ENCODE measurements around the gene WHAMM. TPM values are rescaled to one million over a fixed set of nuclear protein-coding genes. Genes with fewer than 3 reads are reported as not detected.

WHAMM gene
- total and polyA plus RNA-seq, 7 donors = 9.9 to 30.8 (median 19.4) TPM

GRCh38 chr15:82845686-82846085 lies 36.3 kb downstream of the WHAMM start:
- DNase-seq (no peak), ATAC-seq (no peak)
- H3K9me3 ChIP-seq = no peaks in the 10 kb centered on the region
- H3K27me3 ChIP-seq (ENCODE audit: insufficient read depth in 3 of 3, low read length in 2 of 3) = no peaks in the 10 kb centered on the region
- no peak overlapping the region for H3K27ac ChIP-seq
- WGBS, 3 donors = 64 to 70% (median 66%) methylated on average over 7 of the region's 7 CpGs
- peaks cover 0 to 39% of the 10 kb centered on the region in 2 donors for H3K36me3 ChIP-seq (ENCODE audit: insufficient read depth in 1 of 2, low read depth in 1 of 2)
- no peak overlapping the region for H3K4me3 ChIP-seq
- intact Hi-C loops (cut with DNase I) = no loop called here
- TF ChIP-seq CTCF (IDR thresholded peaks at IDR 0.05) = no peak
- peaks cover 6% of the 10 kb centered on the region for H3K4me1 ChIP-seq

DNA sequence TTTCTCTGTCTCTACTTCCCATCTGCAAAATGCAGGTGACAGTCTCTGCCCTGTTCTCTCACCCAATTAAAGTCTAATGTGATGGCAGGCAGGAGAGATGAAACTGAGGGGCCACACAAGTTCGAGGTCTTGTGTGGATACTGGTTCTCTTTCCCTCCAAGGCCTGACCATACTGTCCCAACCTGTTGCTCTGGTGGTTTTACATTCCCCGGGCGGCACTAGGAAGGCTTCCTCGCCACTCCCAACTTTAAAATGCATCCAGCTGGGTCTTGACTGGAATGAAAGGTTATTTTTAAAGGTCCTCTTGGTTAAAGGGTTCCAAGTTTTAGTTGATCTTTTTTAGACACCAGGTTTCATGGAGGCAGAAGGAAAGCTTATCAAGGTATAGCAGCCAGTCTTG lies 37.2 kb downstream of the WHAMM start:
- intact Hi-C loops (cut with DNase I) = no loop called here

DNA sequence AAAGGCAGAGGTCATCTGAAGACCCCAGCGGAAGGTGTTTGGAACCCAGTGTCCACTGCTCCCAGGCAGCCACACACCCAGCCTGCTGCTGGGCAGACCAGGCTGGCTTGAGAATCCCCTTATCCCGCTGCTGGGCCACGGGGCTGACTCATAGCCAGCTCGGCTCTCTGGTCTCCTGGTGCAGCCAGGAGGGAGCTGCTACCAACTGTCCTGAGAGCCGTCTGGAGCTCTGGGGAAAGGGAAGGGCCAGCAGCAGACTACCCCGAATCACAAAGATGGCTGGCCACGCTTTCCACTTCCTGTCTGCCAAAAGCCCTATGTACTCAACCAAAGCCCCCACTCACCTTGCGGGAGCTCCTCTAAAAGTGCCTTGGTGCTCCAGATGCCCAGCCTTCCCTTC lies 38.3 kb downstream of the WHAMM start:
- Histone ChIP-seq H3K36me3 (ENCODE audit: insufficient read depth in 1 of 2, low read depth in 1 of 2) (peaks cover 0 to 49% of the 10 kb centered on the region in 2 donors), H3K4me1 (peaks cover 6% of the 10 kb centered on the region), H3K4me3 (no peak overlapping the region), H3K27me3 (ENCODE audit: insufficient read depth in 3 of 3, low read length in 2 of 3) (no peaks in the 10 kb centered on the region), H3K9me3 (no peaks in the 10 kb centered on the region), H3K27ac (no peak overlapping the region)
- TF ChIP-seq CTCF (IDR thresholded peaks at IDR 0.05) = no peak
- no peak for DNase-seq
- intact Hi-C loops (cut with DNase I) = no loop called here
- ATAC-seq = no peak
- 70 to 80% (median 75%) methylated on average over 7 to 8 of the region's 8 CpGs for WGBS, 3 donors

More for the DNA sequence above, 37.2 kb downstream of the WHAMM start:
- Histone ChIP-seq H3K4me1 (peaks cover 6% of the 10 kb centered on the region), H3K27ac (no peak overlapping the region), H3K4me3 (no peak overlapping the region), H3K9me3 (no peaks in the 10 kb centered on the region), H3K36me3 (ENCODE audit: insufficient read depth in 1 of 2, low read depth in 1 of 2) (peaks cover 0 to 48% of the 10 kb centered on the region in 2 donors), H3K27me3 (ENCODE audit: insufficient read depth in 3 of 3, low read length in 2 of 3) (no peaks in the 10 kb centered on the region)
- WGBS, 3 donors = 66 to 87% (median 82%) methylated on average over 4 of the region's 4 CpGs
- DNase-seq (no peak), ATAC-seq (no peak)
- TF ChIP-seq CTCF (IDR thresholded peaks at IDR 0.05) = no peak

- Histone ChIP-seq H3K9me3 (no peaks in the 10 kb centered on the region), H3K36me3 (ENCODE audit: insufficient read depth in 1 of 2, low read depth in 1 of 2) (peaks cover 0 to 48% of the 10 kb centered on the region in 2 donors), H3K4me3 (no peak overlapping the region), H3K4me1 (peaks cover 6% of the 10 kb centered on the region), H3K27me3 (ENCODE audit: insufficient read depth in 3 of 3, low read length in 2 of 3) (no peaks in the 10 kb centered on the region), H3K27ac (no peak overlapping the region)
- ATAC-seq = no peak
- intact Hi-C loops (cut with DNase I) = no loop called here
- no peak for TF ChIP-seq CTCF (IDR thresholded peaks at IDR 0.05)
- 72 to 76% (median 75%) methylated on average over 9 of the region's 9 CpGs for WGBS, 3 donors
- no peak for DNase-seq
These were observed 39.0 kb downstream of the WHAMM start for GRCh38 chr15:82848241-82848993.

Data from psoas muscle (tissue), 8 donors.